GM19043 (cell line): ENCODE data around the gene TALDO1.

Source experiments
- ATAC-seq: cut with Tn5 transposase; IDR thresholded peaks from one replicate; pipeline ENCODE4 v1.9.1; 2021; ENCODE audit warnings: low read depth; ENCODE audit not compliant: unreplicated experiment

Gene TALDO1

GRCh38 chr11:810040-810567, 62.8 kb downstream of the TALDO1 start:
- ATAC-seq = no peak

GRCh38 chr11:811446-812245, 64.4 kb downstream of the TALDO1 start:
- ATAC-seq = no peak

- no peak for ATAC-seq
Measured at GRCh38 chr11:812390-812789, 65.1 kb downstream of the TALDO1 start.

- ATAC-seq = no peak
Measured at GRCh38 chr11:813072-813455, 65.8 kb downstream of the TALDO1 start.

GRCh38 chr11:813456-814096, 66.3 kb downstream of the TALDO1 start:
- ATAC-seq = no peak
